Activated T-cell treated with anti-CD3 and anti-CD28 coated beads, Interleukin-2, amount 50 U/mL, for 24 hours (primary cell): ENCODE measurements around the gene UROC1.

Source experiments
- DNase-seq: peaks from one replicate; pipeline ENCODE4 v3.0.0-alpha.2; 2020
- H3K27ac Mint-ChIP-seq: 2 replicates; pipeline ENCODE4 v1.8.0; 2020; ENCODE audit warnings: mild to moderate bottlenecking, mixed read lengths
- H3K27me3 Mint-ChIP-seq: 2 replicates; pipeline ENCODE4 v1.8.0; 2020; ENCODE audit warnings: mixed read lengths
- H3K36me3 Mint-ChIP-seq: 2 replicates; pipeline ENCODE4 v1.8.0; 2020; ENCODE audit warnings: low read depth, mixed read lengths
- H3K4me1 Mint-ChIP-seq: 2 replicates; pipeline ENCODE4 v1.8.0; 2020; ENCODE audit warnings: low read depth, mixed read lengths
- H3K4me3 Mint-ChIP-seq: 2 replicates; pipeline ENCODE4 v1.8.0; 2020; ENCODE audit warnings: mild to moderate bottlenecking, moderate library complexity, mixed read lengths
- H3K9me3 Mint-ChIP-seq: 2 replicates; pipeline ENCODE4 v1.8.0; 2020; ENCODE audit warnings: mixed read lengths

UROC1 gene

GRCh38 chr3:126517291-126517951, at the start of gene UROC1:
Gene UROC1 (minus strand): TSS chr3:126517773. CDS start chr3:126517719, 54 bp downstream.
- DNase-seq = no peak
- no peaks in the 10 kb centered on the region for H3K36me3 Mint-ChIP-seq
- H3K4me1 Mint-ChIP-seq = no peaks in the 10 kb centered on the region
- no peak within 1 kb of the TSS for H3K4me3 Mint-ChIP-seq
- H3K27ac Mint-ChIP-seq = no peak within 1 kb of the TSS
- no peaks in the 10 kb centered on the region for H3K9me3 Mint-ChIP-seq
- H3K27me3 Mint-ChIP-seq = peaks cover 4% of the 10 kb centered on the region

DNA sequence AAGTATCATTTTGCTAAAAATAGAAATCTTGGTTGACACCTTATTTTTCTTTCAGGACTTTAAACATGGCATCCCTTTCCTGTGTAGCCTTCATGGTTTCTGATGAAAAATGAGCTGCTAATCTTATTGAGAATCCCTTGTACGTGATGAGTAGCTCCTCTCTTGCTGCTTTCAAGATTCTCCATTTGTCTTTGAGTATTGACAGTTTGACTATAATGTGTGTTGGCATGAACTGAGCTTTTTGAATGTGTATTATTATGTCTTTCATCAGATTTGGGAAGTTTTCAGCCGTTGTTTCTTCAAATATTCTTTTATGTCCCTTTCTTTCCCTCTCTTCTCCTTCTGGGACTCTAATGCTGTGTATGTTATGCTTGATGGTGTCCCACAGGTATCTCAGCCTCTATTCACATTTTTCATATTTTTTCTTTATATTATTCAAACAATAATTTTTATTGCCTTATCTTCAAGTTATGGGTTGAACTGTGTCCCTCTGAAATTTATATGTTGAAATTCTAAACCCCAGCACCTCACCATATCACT, 45.2 kb upstream of the UROC1 start:
- no peak overlapping the region for H3K27ac Mint-ChIP-seq
- no peak overlapping the region for H3K4me3 Mint-ChIP-seq
- H3K36me3 Mint-ChIP-seq = no peaks in the 10 kb centered on the region
- peaks cover 8% of the 10 kb centered on the region for H3K9me3 Mint-ChIP-seq
- no peaks in the 10 kb centered on the region for H3K4me1 Mint-ChIP-seq
- DNase-seq = no peak
- H3K27me3 Mint-ChIP-seq = peaks cover 13% of the 10 kb centered on the region

- DNase-seq = peak; percentile 13
These were observed 40.9 kb upstream of the UROC1 start, which contains the start of gene C3orf22 for GRCh38 chr3:126558336-126559071. Gene C3orf22 (minus strand): TSS chr3:126558932. CDS start chr3:126553390, 5,542 bp downstream.

GRCh38 chr3:126557761-126558160, 40.2 kb upstream of the UROC1 start:
- H3K36me3 Mint-ChIP-seq = no peaks in the 10 kb centered on the region
- no peaks in the 10 kb centered on the region for H3K4me1 Mint-ChIP-seq
- no peaks in the 10 kb centered on the region for H3K27me3 Mint-ChIP-seq
- no peak overlapping the region for H3K4me3 Mint-ChIP-seq
- no peak overlapping the region for H3K27ac Mint-ChIP-seq
- H3K9me3 Mint-ChIP-seq = peaks cover 6% of the 10 kb centered on the region
- DNase-seq = no peak

More at GRCh38 chr3:126558336-126559071, 40.9 kb upstream of the UROC1 start, which contains the start of gene C3orf22:
- Mint-ChIP-seq H3K4me3 (no peak within 1 kb of the TSS), H3K27me3 (no peaks in the 10 kb centered on the region), H3K4me1 (no peaks in the 10 kb centered on the region), H3K27ac (no peak within 1 kb of the TSS), H3K9me3 (peaks cover 8% of the 10 kb centered on the region), H3K36me3 (no peaks in the 10 kb centered on the region)

DNA sequence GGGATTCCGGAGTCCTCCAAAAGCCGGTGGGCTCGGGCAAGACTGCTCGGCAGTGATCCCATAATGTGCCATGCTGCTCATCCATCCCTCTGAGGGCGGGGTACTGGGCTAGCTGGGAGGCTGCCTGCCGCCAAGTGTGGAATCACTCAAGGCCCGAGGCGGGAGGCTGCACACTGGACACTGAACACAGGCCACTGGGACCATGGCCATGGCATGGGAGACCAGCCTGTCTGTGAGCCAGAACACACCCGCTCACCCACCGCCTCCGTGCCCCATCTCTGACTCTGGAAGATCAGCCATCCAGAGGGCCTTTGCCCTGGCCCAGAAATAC, 39.8 kb upstream of the UROC1 start:
- H3K4me1 Mint-ChIP-seq = no peaks in the 10 kb centered on the region
- peak; percentile 18 for DNase-seq
- no peak overlapping the region for H3K27ac Mint-ChIP-seq
- no peak overlapping the region for H3K4me3 Mint-ChIP-seq
- H3K27me3 Mint-ChIP-seq = no peaks in the 10 kb centered on the region
- H3K36me3 Mint-ChIP-seq = no peaks in the 10 kb centered on the region
- peaks cover 3% of the 10 kb centered on the region for H3K9me3 Mint-ChIP-seq

DNA sequence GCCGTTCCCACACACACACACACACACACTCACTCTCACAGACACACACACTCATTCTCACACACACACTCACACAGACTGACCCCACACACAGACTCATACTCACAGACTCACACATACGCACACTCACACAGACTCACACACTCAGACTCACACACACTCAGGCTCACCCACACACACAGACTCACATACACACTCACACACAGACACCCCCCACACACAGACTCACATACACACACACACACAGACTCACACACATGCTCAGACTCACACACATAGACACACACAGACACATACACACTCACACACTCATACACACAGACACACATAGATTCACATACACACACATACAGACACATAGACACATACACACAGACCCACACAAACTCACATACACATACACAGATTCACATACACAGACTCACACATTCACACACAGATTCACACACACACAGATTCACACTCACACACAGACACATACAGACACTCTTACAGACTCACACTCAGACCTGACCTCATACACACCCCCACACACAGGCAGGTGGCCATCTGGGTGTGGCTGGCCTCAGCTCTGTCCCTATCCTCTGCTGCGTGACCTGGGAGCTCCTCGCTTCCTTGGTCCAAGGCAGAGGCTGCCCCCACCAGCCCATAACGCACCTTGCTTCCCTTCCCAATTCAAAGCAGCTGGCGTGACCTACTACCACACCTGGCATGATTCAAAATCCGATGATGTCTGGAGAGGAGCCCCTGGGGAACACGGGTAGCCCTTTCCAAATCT, 39.3 kb upstream of the UROC1 start:
- Mint-ChIP-seq H3K27ac (no peak overlapping the region), H3K9me3 (no peaks in the 10 kb centered on the region), H3K4me3 (no peak overlapping the region), H3K27me3 (no peaks in the 10 kb centered on the region), H3K4me1 (no peaks in the 10 kb centered on the region), H3K36me3 (no peaks in the 10 kb centered on the region)
- DNase-seq = no peak

GRCh38 chr3:126555795-126556636, 38.4 kb upstream of the UROC1 start:
- Mint-ChIP-seq H3K27me3 (peaks cover 1% of the 10 kb centered on the region), H3K9me3 (no peaks in the 10 kb centered on the region), H3K4me3 (no peak overlapping the region), H3K4me1 (no peaks in the 10 kb centered on the region), H3K27ac (no peak overlapping the region), H3K36me3 (no peaks in the 10 kb centered on the region)
- peak; percentile 12 for DNase-seq

- H3K27me3 Mint-ChIP-seq = peaks cover 5% of the 10 kb centered on the region
- H3K4me3 Mint-ChIP-seq = no peak overlapping the region
- no peak overlapping the region for H3K27ac Mint-ChIP-seq
- H3K9me3 Mint-ChIP-seq = no peaks in the 10 kb centered on the region
- no peaks in the 10 kb centered on the region for H3K36me3 Mint-ChIP-seq
- DNase-seq = peak; percentile 8
- H3K4me1 Mint-ChIP-seq = no peaks in the 10 kb centered on the region
These were observed 37.3 kb upstream of the UROC1 start for GRCh38 chr3:126554560-126555525.

DNA sequence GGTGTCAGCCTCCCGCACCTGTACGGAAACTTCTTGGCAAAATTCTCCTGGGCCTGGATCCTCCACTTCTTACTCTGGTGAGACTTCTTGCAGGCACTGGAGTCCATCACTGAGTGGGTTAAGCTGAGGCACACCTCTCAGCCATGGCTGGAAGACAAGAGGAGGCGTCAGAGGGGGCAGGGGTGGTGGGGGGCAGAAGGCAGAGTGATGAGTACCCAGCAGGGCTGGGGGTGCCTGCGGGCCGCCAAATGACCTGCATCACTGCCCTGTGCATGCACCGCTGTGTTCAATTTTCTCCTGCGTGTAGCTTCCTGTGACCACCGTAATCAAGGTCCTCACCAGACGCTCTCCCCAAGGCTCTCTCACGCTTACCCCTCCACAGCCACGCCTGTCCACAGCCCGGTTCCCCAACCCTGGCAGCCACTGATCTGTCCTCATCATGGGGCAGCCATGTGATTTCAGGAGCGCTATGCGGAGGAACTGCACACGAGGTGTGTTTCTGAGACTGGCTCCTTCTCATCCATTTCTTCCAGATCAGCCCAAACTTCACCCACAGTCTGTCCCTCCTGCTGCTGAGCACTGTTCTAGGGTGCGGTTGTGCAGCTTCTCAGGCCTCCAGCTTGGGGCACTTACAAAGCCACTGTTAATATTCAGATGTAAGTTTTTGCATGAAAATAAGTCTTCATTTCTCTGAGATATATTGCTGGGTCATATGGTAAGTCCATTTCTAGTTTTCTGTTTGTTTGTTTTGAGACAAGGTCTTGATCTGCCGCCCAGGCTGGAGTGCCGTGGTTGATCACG, 35.9 kb upstream of the UROC1 start:
- H3K9me3 Mint-ChIP-seq = no peaks in the 10 kb centered on the region
- H3K4me3 Mint-ChIP-seq = no peak overlapping the region
- no peak overlapping the region for H3K27ac Mint-ChIP-seq
- no peaks in the 10 kb centered on the region for H3K4me1 Mint-ChIP-seq
- peak; percentile 9 for DNase-seq
- H3K27me3 Mint-ChIP-seq = peaks cover 5% of the 10 kb centered on the region
- H3K36me3 Mint-ChIP-seq = no peaks in the 10 kb centered on the region

DNA sequence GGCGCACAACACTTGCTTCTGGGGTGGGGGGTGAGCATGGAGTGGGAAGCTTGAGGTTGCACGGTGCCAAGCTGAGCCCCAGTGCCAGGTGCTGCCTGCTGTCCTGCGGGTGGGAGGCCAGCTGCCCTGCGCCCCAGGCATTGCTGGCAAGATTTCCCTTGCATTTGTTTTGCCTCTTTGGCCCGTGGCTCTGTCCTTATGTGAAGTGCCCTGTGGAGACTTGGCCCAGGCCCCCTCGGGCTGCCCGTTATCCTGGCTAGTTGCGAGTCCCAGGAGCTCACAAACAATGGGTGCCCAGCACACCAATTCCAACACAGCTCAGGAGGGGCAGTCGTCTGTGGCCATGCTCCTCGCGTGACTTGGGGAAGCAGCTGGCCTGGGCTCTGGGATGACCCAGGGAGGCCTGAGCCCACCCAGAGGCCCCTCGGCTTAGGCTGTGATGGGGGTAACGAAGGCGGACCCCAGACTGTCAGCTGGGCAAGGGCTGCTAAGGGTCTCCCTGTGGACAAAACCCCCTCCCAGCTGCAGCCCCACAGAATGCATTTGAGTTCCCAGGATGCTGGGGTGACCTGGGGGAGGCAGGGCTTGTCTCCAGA, 35.2 kb upstream of the UROC1 start:
- H3K4me1 Mint-ChIP-seq = no peaks in the 10 kb centered on the region
- no peak overlapping the region for H3K27ac Mint-ChIP-seq
- DNase-seq = no peak
- peaks cover 5% of the 10 kb centered on the region for H3K27me3 Mint-ChIP-seq
- H3K9me3 Mint-ChIP-seq = no peaks in the 10 kb centered on the region
- H3K4me3 Mint-ChIP-seq = no peak overlapping the region
- H3K36me3 Mint-ChIP-seq = no peaks in the 10 kb centered on the region

- Mint-ChIP-seq H3K4me3 (no peak overlapping the region), H3K27ac (no peak overlapping the region), H3K9me3 (no peaks in the 10 kb centered on the region), H3K36me3 (no peaks in the 10 kb centered on the region), H3K4me1 (no peaks in the 10 kb centered on the region), H3K27me3 (peaks cover 5% of the 10 kb centered on the region)
- DNase-seq = peak; percentile 14
These were observed 34.5 kb upstream of the UROC1 start for GRCh38 chr3:126551839-126552687.
